Fibroblast of lung (primary cell): ENCODE measurements around the gene XPO5.

Experiments used
- CTCF ChIP-seq, 2 donors: IDR thresholded peaks in 1 of 2; conservative IDR thresholded peaks in 1 of 2; 1 replicate in 1 of 2; 2 replicates in 1 of 2; pipeline ENCODE4 v1.5.1; 2011 to 2012; ENCODE audit warnings: low read length in 2 of 2, control low read depth in 1 of 2, inconsistent platforms in 1 of 2, low read depth in 1 of 2, mild to moderate bottlenecking in 1 of 2
- EZH2 ChIP-seq: IDR thresholded peaks from 2 replicates; pipeline ENCODE4 v1.5.1; 2012; ENCODE audit warnings: low read length, control low read depth, mild to moderate bottlenecking; ENCODE audit errors: missing control alignments

DNA sequence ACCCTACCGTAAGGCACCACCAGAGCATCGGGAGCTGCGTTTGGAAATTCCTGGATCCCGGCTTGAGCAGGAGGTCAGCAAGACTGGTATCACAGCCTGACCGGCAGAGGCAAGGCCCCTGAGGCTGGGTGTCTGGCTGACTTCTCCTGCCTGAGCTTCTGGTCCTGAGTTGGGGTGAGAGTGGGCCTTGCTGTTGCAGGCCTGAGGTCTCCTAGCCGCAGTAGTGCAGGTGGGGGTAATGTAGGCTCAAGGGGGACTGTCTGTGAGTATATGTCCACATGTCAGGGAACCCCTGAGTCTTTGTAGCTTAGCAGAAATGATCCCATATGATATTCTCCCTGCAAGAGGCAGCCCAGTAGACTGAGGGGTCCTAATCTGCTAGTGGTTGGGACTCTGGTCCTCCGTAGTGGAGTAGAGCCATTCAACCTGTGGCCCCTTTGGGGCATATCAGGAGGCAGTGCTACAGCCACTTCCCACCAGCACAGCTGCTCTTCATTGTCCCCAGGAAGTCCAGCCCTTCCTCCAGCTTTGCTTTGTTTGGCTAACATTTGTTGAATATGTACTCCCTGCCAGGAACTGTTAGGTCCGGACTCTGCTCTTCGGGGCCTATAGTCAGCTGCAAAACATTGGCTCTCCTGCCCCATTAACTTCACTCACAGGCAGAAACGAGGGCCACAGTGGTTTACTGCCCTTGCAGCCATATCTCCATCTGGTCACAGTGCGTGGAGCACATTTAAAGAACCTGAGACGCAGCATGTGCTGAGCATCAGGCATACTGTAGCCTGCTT is 76.6 kb downstream of the XPO5 start:
- no peak for TF ChIP-seq CTCF (conservative IDR thresholded peaks at IDR 0.05 in 1 of 2, IDR thresholded peaks at IDR 0.05 in 1 of 2; ENCODE audit: low read depth in 1 of 2, low read length in 2 of 2)
- no peak for TF ChIP-seq EZH2
